Bronchial epithelial cell (primary cell): ENCODE results near the gene KRT25. TPM values are rescaled to one million over a fixed set of nuclear protein-coding genes. Genes with fewer than 3 reads are reported as not detected.

Experiments used
- DNase-seq: peaks from one replicate; pipeline ENCODE4 v3.0.0-alpha.2; 2010; ENCODE audit warnings: low read depth
- FAIRE-seq: peaks from 2 replicates; lab custom pipeline; 2011; peaks lifted over from hg19 to GRCh38; lab: Jason Lieb, UNC
- H3K27me3 ChIP-seq: 2 replicates; pipeline ENCODE4 v1.5.1; 2011; ENCODE audit warnings: low read length; ENCODE audit not compliant: control insufficient read depth, insufficient read depth
- H3K36me3 ChIP-seq: 2 replicates; pipeline ENCODE4 v1.5.1; 2011; ENCODE audit warnings: low read length; ENCODE audit not compliant: control insufficient read depth, insufficient read depth
- H3K4me3 ChIP-seq: 2 replicates; pipeline ENCODE4 v1.5.1; 2011; ENCODE audit warnings: mild to moderate bottlenecking, low read depth, low read length, control low read depth
- total RNA-seq: library from RNA; depleted of rRNA; stranded (reverse); fragments of >200 nt; gene quantifications from 2 replicates; pipeline ENCODE4 v1.2.1, GENCODE V29; 2014
- TF ChIP-seq, protein P1 (sequence below): IDR thresholded peaks from 2 replicates; pipeline ENCODE4 v1.5.1; 2011; ENCODE audit warnings: mild to moderate bottlenecking, moderate library complexity, low read length, control low read depth, inconsistent platforms; ENCODE audit not compliant: insufficient read depth, severe bottlenecking

The KRT25 gene
- total RNA-seq, 1 donor from 2014 or later, result not detected

DNA sequence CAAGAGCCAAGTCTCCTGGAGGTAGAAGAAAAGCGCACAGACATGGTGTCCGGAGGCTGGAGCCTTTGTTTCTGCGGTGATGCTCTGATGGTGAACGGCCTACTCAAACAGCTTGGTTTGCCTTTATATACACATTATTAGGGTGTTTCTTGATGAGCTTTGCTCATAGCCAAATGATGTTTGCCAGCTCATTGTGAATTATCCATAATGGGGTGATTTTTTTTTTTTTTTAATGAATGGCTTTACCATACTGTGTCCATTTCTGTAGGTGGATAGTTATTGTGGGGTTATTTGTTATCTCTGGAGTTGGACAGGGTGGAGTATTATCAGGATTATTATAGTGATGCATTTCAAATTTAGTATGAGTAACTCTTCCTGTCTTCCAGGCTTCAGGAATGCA is 27.3 kb upstream of the KRT25 start, which contains the start of gene KRT27:
Gene KRT27 (minus strand): TSS at position 101 of the 400 bp plus-strand sequence. CDS start 57 bp downstream, at position 44.
- TF ChIP-seq, protein P1, sequence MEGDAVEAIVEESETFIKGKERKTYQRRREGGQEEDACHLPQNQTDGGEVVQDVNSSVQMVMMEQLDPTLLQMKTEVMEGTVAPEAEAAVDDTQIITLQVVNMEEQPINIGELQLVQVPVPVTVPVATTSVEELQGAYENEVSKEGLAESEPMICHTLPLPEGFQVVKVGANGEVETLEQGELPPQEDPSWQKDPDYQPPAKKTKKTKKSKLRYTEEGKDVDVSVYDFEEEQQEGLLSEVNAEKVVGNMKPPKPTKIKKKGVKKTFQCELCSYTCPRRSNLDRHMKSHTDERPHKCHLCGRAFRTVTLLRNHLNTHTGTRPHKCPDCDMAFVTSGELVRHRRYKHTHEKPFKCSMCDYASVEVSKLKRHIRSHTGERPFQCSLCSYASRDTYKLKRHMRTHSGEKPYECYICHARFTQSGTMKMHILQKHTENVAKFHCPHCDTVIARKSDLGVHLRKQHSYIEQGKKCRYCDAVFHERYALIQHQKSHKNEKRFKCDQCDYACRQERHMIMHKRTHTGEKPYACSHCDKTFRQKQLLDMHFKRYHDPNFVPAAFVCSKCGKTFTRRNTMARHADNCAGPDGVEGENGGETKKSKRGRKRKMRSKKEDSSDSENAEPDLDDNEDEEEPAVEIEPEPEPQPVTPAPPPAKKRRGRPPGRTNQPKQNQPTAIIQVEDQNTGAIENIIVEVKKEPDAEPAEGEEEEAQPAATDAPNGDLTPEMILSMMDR, result no peak
- DNase-seq (no peak), FAIRE-seq (no peak)
- H3K4me3 ChIP-seq, result no peak within 1 kb of the TSS
- H3K36me3 ChIP-seq, result no peaks in the 10 kb centered on the region
- peaks cover 2% of the 10 kb centered on the region for H3K27me3 ChIP-seq

DNA sequence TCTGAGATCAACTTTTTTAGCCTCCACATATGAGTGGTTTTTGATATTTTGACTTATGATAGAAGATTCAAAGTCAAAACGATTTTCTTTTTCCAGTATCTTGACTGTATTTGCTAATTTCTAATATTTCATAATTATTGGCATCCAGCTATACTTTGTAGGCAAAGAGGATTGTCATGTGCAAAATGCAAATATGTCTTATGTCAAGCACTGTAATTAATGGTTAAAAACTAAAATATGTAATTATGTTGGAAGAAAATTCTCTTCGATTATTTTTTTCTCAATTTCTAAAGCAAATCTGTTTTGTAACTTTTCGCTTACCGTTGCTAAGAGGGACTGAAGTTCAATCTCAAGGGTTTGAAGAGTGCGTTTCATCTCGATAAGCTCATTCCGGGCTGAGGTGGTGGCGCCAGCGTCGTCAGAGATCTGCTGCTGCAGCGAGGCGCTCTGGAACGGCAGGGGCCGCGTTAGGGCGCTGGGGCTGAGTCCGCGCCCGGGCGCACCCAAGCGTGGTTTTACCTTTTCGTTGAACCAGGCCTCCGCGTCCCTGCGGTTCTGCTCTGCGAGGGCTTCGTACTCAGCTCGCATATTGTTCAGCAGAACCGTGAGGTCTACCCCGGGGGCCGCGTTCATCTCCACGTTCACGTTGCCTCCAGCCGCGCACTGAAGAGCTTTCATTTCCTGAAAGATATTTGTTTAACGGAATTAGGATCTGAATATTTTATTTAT is 24.2 kb upstream of the KRT25 start:
- Histone ChIP-seq H3K36me3 (no peaks in the 10 kb centered on the region), H3K27me3 (peaks cover 2% of the 10 kb centered on the region), H3K4me3 (peak overlapping the region; percentile 26)
- FAIRE-seq (no peak), DNase-seq (peak; percentile 17)
- TF ChIP-seq, protein P1, result no peak

DNA sequence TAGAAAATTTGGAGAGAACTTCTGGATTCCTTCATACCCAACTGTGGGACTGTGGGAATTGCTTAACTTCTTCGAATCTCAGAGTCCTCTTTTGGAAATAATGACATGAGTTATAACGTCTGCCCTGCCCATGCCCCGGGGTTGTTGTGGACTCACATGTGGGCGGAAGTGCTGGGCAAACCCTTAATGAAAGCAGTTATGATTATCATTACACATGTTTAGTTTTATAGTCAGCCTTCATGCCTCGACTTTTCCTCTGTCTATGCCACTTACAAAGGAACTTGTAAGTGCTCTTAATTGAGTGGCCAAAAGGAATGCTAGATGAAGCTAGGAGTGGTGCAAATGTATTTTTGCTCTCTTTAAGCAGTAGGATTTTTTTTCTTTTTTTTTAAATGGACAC is 23.3 kb upstream of the KRT25 start:
- H3K27me3 ChIP-seq, result peaks cover 2% of the 10 kb centered on the region
- TF ChIP-seq, protein P1, result no peak
- H3K36me3 ChIP-seq, result no peaks in the 10 kb centered on the region
- no peak overlapping the region for H3K4me3 ChIP-seq
- FAIRE-seq, result no peak
- DNase-seq, result peak; percentile 13

DNA sequence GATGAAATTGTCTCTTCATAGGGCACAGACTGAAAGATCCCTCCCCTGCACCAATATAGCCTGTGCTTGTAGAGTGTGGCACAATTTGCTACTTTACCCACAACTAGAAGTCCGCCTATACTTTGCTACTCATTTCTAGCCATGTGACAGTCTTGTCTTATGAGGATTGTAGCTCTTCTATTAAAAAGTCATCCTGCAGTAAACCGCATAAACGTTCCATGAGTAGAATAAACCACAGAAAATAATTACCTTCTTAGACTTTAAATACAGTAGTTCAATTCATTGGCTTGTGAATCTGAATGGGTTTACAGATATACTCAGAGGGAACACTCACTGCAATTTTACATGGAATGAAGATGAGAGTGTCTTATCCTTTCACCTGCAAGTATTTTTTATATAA is 22.8 kb upstream of the KRT25 start:
- Histone ChIP-seq H3K27me3 (peaks cover 2% of the 10 kb centered on the region), H3K36me3 (no peaks in the 10 kb centered on the region), H3K4me3 (no peak overlapping the region)
- DNase-seq (no peak), FAIRE-seq (no peak)
- TF ChIP-seq, protein P1, result no peak

DNA sequence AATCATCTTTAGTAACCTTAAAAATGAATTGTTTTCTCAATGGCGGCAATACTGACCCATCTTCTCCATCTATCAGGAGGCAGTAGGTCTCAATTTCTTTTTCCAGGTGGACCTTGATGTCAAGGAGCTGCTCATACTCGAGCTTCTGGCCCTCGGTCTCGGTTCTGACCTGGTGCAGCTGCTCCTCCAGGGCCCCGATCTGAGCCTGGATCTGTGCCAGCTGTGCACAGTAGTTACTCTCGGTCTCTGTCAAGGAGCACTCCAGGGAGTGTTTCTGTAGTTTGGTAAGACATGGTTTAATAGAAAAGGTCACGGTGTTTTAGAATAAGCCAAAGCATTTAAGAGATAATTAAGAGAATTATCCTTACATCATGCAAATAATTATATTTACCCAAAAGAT is 22.3 kb upstream of the KRT25 start:
- TF ChIP-seq, protein P1, result no peak
- Histone ChIP-seq H3K36me3 (no peaks in the 10 kb centered on the region), H3K27me3 (peaks cover 2% of the 10 kb centered on the region), H3K4me3 (no peak overlapping the region)
- FAIRE-seq, result no peak
- no peak for DNase-seq
